ENCODE measurements around the gene OXSM.
A peak's percentile ranks its signal among the peaks of the same experiment; 100 is the strongest.

Gene OXSM

GRCh38 chr3:25821746-25822573 is 32.1 kb downstream of the OXSM start:
- no peak for DNase-seq (ENCODE audit: extremely low read depth, insufficient read length)
- H3K4me3 ChIP-seq (replicated peaks; ENCODE audit: low read depth, low read length): no peak overlapping the region
- TF ChIP-seq CTCF (IDR thresholded peaks at IDR 0.05; ENCODE audit: insufficient read depth, low read length, poor library complexity, severe bottlenecking): no peak

GRCh38 chr3:25823314-25823713 is 33.4 kb downstream of the OXSM start:
- no peak for DNase-seq (ENCODE audit: extremely low read depth, insufficient read length)
- Histone ChIP-seq H3K27me3 (replicated peaks; ENCODE audit: control insufficient read depth, insufficient read depth, low read length) (no peaks in the 10 kb centered on the region), H3K36me3 (ENCODE audit: control insufficient read depth, insufficient read depth, low read length) (no peaks in the 10 kb centered on the region), H3K4me3 (replicated peaks; ENCODE audit: low read depth, low read length) (no peak overlapping the region)
- no peak for TF ChIP-seq CTCF (IDR thresholded peaks at IDR 0.05; ENCODE audit: insufficient read depth, low read length, poor library complexity, severe bottlenecking)

More at GRCh38 chr3:25821746-25822573, 32.1 kb downstream of the OXSM start:
- no peaks in the 10 kb centered on the region for H3K27me3 ChIP-seq (replicated peaks; ENCODE audit: control insufficient read depth, insufficient read depth, low read length)
- no peaks in the 10 kb centered on the region for H3K36me3 ChIP-seq (ENCODE audit: control insufficient read depth, insufficient read depth, low read length)

GRCh38 chr3:25826510-25826909 is 36.6 kb downstream of the OXSM start:
- DNase-seq (ENCODE audit: extremely low read depth, insufficient read length): no peak
- no peaks in the 10 kb centered on the region for H3K27me3 ChIP-seq (replicated peaks; ENCODE audit: control insufficient read depth, insufficient read depth, low read length)
- H3K36me3 ChIP-seq (ENCODE audit: control insufficient read depth, insufficient read depth, low read length): no peaks in the 10 kb centered on the region
- H3K4me3 ChIP-seq (replicated peaks; ENCODE audit: low read depth, low read length): no peak overlapping the region
- no peak for TF ChIP-seq CTCF (IDR thresholded peaks at IDR 0.05; ENCODE audit: insufficient read depth, low read length, poor library complexity, severe bottlenecking)

GRCh38 chr3:25830373-25831280 is 40.7 kb downstream of the OXSM start:
- TF ChIP-seq CTCF (IDR thresholded peaks at IDR 0.05; ENCODE audit: insufficient read depth, low read length, poor library complexity, severe bottlenecking): no peak

GRCh38 chr3:25831578-25831977 is 41.7 kb downstream of the OXSM start:
- H3K36me3 ChIP-seq (ENCODE audit: control insufficient read depth, insufficient read depth, low read length): no peaks in the 10 kb centered on the region
- peak; percentile 12 for TF ChIP-seq CTCF (IDR thresholded peaks at IDR 0.05; ENCODE audit: insufficient read depth, low read length, poor library complexity, severe bottlenecking)
- no peaks in the 10 kb centered on the region for H3K27me3 ChIP-seq (replicated peaks; ENCODE audit: control insufficient read depth, insufficient read depth, low read length)
- no peak overlapping the region for H3K4me3 ChIP-seq (replicated peaks; ENCODE audit: low read depth, low read length)
- no peak for DNase-seq (ENCODE audit: extremely low read depth, insufficient read length)

More at GRCh38 chr3:25830373-25831280, 40.7 kb downstream of the OXSM start:
- Histone ChIP-seq H3K4me3 (replicated peaks; ENCODE audit: low read depth, low read length) (no peak overlapping the region), H3K27me3 (replicated peaks; ENCODE audit: control insufficient read depth, insufficient read depth, low read length) (no peaks in the 10 kb centered on the region), H3K36me3 (ENCODE audit: control insufficient read depth, insufficient read depth, low read length) (no peaks in the 10 kb centered on the region)
- DNase-seq (ENCODE audit: extremely low read depth, insufficient read length): no peak

Data from GM06990 (cell line).